Caco-2 (cell line): Measurements from ENCODE around the gene KIF1A. TPM values are rescaled to one million over a fixed set of nuclear protein-coding genes. Genes with fewer than 3 reads are reported as not detected.

Experiments used
- BruUV-seq: library from RNA; stranded (reverse); fragments of 400-500 nt; replicated peaks from 2 replicates; lab custom pipeline; 2021; lab: Mats Ljungman, UMichigan
- CTCF ChIA-PET: fragments of 300-600 bp; sonication (Branson Sonifier 250); formaldehyde crosslinking; loops from one replicate; lab custom pipeline; 2022; ENCODE audit warnings: antibody characterized with exemption; lab: Charles Lee
- POLR2A ChIA-PET: fragments of 300-600 bp; sonication (Branson Sonifier 250); formaldehyde crosslinking; loops from one replicate; lab custom pipeline; 2022; ENCODE audit warnings: antibody characterized with exemption; lab: Charles Lee
- DNase-seq, 2 experiments: peaks; one replicate each; pipeline versions ENCODE4 v3.0.0 to v3.0.0-alpha.2; 2020 to 2022
- H3K27me3 ChIP-seq: replicated peaks from 2 replicates; pipeline ENCODE4 v1.6.0; 2011; ENCODE audit warnings: low read length; ENCODE audit not compliant: control insufficient read depth, insufficient read depth
- H3K36me3 ChIP-seq: 2 replicates; pipeline ENCODE4 v1.5.1; 2011; ENCODE audit warnings: low read length; ENCODE audit not compliant: control insufficient read depth, insufficient read depth
- H3K4me1 ChIP-seq: fragments of 250-450 bp; sonication (Bioruptor Pico); 2 replicates; pipeline ENCODE4 v1.5.1; 2020; ENCODE audit warnings: mild to moderate bottlenecking
- H3K4me3 ChIP-seq: 2 replicates; pipeline ENCODE4 v1.5.1; 2011; ENCODE audit warnings: low read depth, mild to moderate bottlenecking, control low read depth, low read length
- H3K9me3 ChIP-seq: fragments of 250-450 bp; sonication (Bioruptor Pico); 2 replicates; pipeline ENCODE4 v1.5.1; 2020; ENCODE audit warnings: mild to moderate bottlenecking, moderate library complexity
- H3K27ac Mint-ChIP-seq: one replicate; pipeline ENCODE4 v1.8.0; 2022; ENCODE audit warnings: mixed read lengths; ENCODE audit not compliant: unreplicated experiment
- H3K27me3 Mint-ChIP-seq: one replicate; pipeline ENCODE4 v1.8.0; 2022; ENCODE audit warnings: mixed read lengths; ENCODE audit not compliant: insufficient read depth, unreplicated experiment
- H3K36me3 Mint-ChIP-seq: one replicate; pipeline ENCODE4 v1.8.0; 2022; ENCODE audit warnings: mild to moderate bottlenecking, mixed read lengths; ENCODE audit not compliant: insufficient read depth, unreplicated experiment
- H3K4me1 Mint-ChIP-seq: one replicate; pipeline ENCODE4 v1.8.0; 2022; ENCODE audit warnings: low read depth, mixed read lengths; ENCODE audit not compliant: unreplicated experiment
- H3K4me3 Mint-ChIP-seq: one replicate; pipeline ENCODE4 v1.8.0; 2022; ENCODE audit warnings: mild to moderate bottlenecking, moderate library complexity, mixed read lengths; ENCODE audit not compliant: unreplicated experiment
- H3K9me3 Mint-ChIP-seq: one replicate; pipeline ENCODE4 v1.8.0; 2022; ENCODE audit warnings: mixed read lengths; ENCODE audit not compliant: unreplicated experiment
- CTCF ChIP-seq, 2 experiments: fragments of 200-600 bp in 1 of 2; IDR thresholded peaks; 1 replicate in 1 of 2; 2 replicates in 1 of 2; pipeline versions ENCODE4 v1.5.1 to v1.8.0; 2011 to 2022; ENCODE audit warnings: antibody characterized with exemption in 1 of 2, control low read depth in 1 of 2, inconsistent platforms in 1 of 2, low read depth in 1 of 2, low read length in 1 of 2, mild to moderate bottlenecking in 1 of 2, moderate library complexity in 1 of 2; ENCODE audit not compliant: insufficient read depth in 1 of 2, severe bottlenecking in 1 of 2, unreplicated experiment in 1 of 2
- intact Hi-C: fragments of 100-400 bp; cut with micrococcal nuclease; formaldehyde crosslinking; loops from one replicate; pipeline ENCODE4 v1.10.0; 2022; ENCODE audit not compliant: unreplicated experiment
- total RNA-seq: library from RNA; stranded (reverse); gene quantifications from 2 replicates; pipeline ENCODE4 v1.2.3, GENCODE V29; 2022

KIF1A gene
- total RNA-seq, 1 experiment from 2014 or later: 33.1 TPM

- no peaks in the 10 kb centered on the region for H3K9me3 Mint-ChIP-seq
- ChIA-PET POLR2A (no interaction called here), CTCF (no interaction called here)
- no peaks in the 10 kb centered on the region for H3K4me1 ChIP-seq
- H3K9me3 ChIP-seq: no peaks in the 10 kb centered on the region
- no peak overlapping the region for H3K4me3 ChIP-seq
- H3K4me3 Mint-ChIP-seq: no peak overlapping the region
- H3K4me1 Mint-ChIP-seq: no peaks in the 10 kb centered on the region
- DNase-seq: no peak
- no peaks in the 10 kb centered on the region for H3K36me3 ChIP-seq
- intact Hi-C loops: no loop called here
- no peak for TF ChIP-seq CTCF (IDR thresholded peaks at IDR 0.05; ENCODE audit: insufficient read depth in 1 of 2, low read depth in 1 of 2, low read length in 1 of 2, severe bottlenecking in 1 of 2, unreplicated experiment in 1 of 2)
- no TSS peak for BruUV-seq
- no peaks in the 10 kb centered on the region for H3K27me3 Mint-ChIP-seq
- no peak overlapping the region for H3K27ac Mint-ChIP-seq
- H3K36me3 Mint-ChIP-seq: no peaks in the 10 kb centered on the region
- H3K27me3 ChIP-seq: no peaks in the 10 kb centered on the region
Observed at GRCh38 chr2:240733803-240734495, 86.1 kb downstream of the KIF1A start.

- no TSS peak for BruUV-seq
- CTCF ChIA-PET: no interaction called here
- no peaks in the 10 kb centered on the region for H3K36me3 Mint-ChIP-seq
Observed at GRCh38 chr2:240732911-240733622, 87.0 kb downstream of the KIF1A start.

GRCh38 chr2:240732184-240732583, 87.8 kb downstream of the KIF1A start:
- intact Hi-C loops: no loop called here
- H3K36me3 Mint-ChIP-seq: no peaks in the 10 kb centered on the region
- no peaks in the 10 kb centered on the region for H3K27me3 Mint-ChIP-seq
- H3K9me3 ChIP-seq: no peaks in the 10 kb centered on the region
- POLR2A ChIA-PET: no interaction called here
- CTCF ChIA-PET: no interaction called here
- H3K27me3 ChIP-seq: no peaks in the 10 kb centered on the region
- DNase-seq: no peak
- H3K4me3 Mint-ChIP-seq: no peak overlapping the region
- H3K4me3 ChIP-seq: no peak overlapping the region
- H3K27ac Mint-ChIP-seq: no peak overlapping the region
- no peaks in the 10 kb centered on the region for H3K4me1 Mint-ChIP-seq
- H3K36me3 ChIP-seq: no peaks in the 10 kb centered on the region
- TF ChIP-seq CTCF (IDR thresholded peaks at IDR 0.05; ENCODE audit: insufficient read depth in 1 of 2, low read depth in 1 of 2, low read length in 1 of 2, severe bottlenecking in 1 of 2, unreplicated experiment in 1 of 2): no peak
- no peaks in the 10 kb centered on the region for H3K9me3 Mint-ChIP-seq
- no TSS peak for BruUV-seq
- no peaks in the 10 kb centered on the region for H3K4me1 ChIP-seq

More at GRCh38 chr2:240732911-240733622, 87.0 kb downstream of the KIF1A start:
- no peak for DNase-seq
- POLR2A ChIA-PET: no interaction called here
- Mint-ChIP-seq H3K4me3 (no peak overlapping the region), H3K4me1 (no peaks in the 10 kb centered on the region), H3K27me3 (no peaks in the 10 kb centered on the region), H3K9me3 (no peaks in the 10 kb centered on the region), H3K27ac (no peak overlapping the region)
- Histone ChIP-seq H3K36me3 (no peaks in the 10 kb centered on the region), H3K4me3 (no peak overlapping the region), H3K27me3 (no peaks in the 10 kb centered on the region), H3K9me3 (no peaks in the 10 kb centered on the region), H3K4me1 (no peaks in the 10 kb centered on the region)
- TF ChIP-seq CTCF (IDR thresholded peaks at IDR 0.05; ENCODE audit: insufficient read depth in 1 of 2, low read depth in 1 of 2, low read length in 1 of 2, severe bottlenecking in 1 of 2, unreplicated experiment in 1 of 2): no peak
- intact Hi-C loops: no loop called here
